HEK293T (cell line): Measurements from ENCODE around the gene GHITM.

Experiments
- ARNT ChIP-seq: fragments of 450-650 bp; IDR thresholded peaks from 2 replicates; pipeline ENCODE4 v1.6.1; 2017; ENCODE audit warnings: mild to moderate bottlenecking
- ELF4 ChIP-seq: fragments of 450-650 bp; IDR thresholded peaks from 2 replicates; pipeline ENCODE4 v1.6.1; 2017; ENCODE audit warnings: antibody characterized with exemption
- FOXK2 ChIP-seq: fragments of 450-650 bp; IDR thresholded peaks from 2 replicates; pipeline ENCODE4 v1.6.1; 2016; ENCODE audit warnings: mild to moderate bottlenecking
- FOXM1 ChIP-seq: fragments of 450-650 bp; IDR thresholded peaks from 2 replicates; pipeline ENCODE4 v1.6.1; 2017; ENCODE audit warnings: mild to moderate bottlenecking, borderline replicate concordance
- L3MBTL2 ChIP-seq: fragments of 450-650 bp; conservative IDR thresholded peaks from 2 replicates; pipeline ENCODE4 v1.6.1; 2016; ENCODE audit warnings: mild to moderate bottlenecking
- LEF1 ChIP-seq: fragments of 450-650 bp; IDR thresholded peaks from 2 replicates; pipeline ENCODE4 v1.6.1; 2017; ENCODE audit warnings: mild to moderate bottlenecking, borderline replicate concordance
- SP1 ChIP-seq: fragments of 450-650 bp; IDR thresholded peaks from 2 replicates; pipeline ENCODE4 v1.6.1; 2017
- SUZ12 ChIP-seq: fragments of 450-650 bp; IDR thresholded peaks from 2 replicates; pipeline ENCODE4 v1.6.1; 2016; ENCODE audit warnings: mild to moderate bottlenecking
- ZNF384 ChIP-seq: fragments of 450-650 bp; IDR thresholded peaks from 2 replicates; pipeline ENCODE4 v1.6.1; 2016

- TF ChIP-seq SP1 (no peak), SUZ12 (no peak), ARNT (no peak), ZNF384 (no peak), FOXM1 (no peak), FOXK2 (no peak), L3MBTL2 (no peak), LEF1 (no peak), ELF4 (no peak)
These were observed 51.8 kb downstream of the GHITM start for GRCh38 chr10:84191106-84191505.
